KG1 (cell line): ENCODE data around the gene ENOSF1.

Experiments used
- DNase-seq: peaks from one replicate; lab custom pipeline; 2025; lab: John Stamatoyannopoulos, UW

The ENOSF1 gene

GRCh38 chr18:634551-635045 lies 77.8 kb downstream of the ENOSF1 start:
- no peak for DNase-seq

GRCh38 chr18:631560-631959 lies 80.9 kb downstream of the ENOSF1 start:
- DNase-seq: no peak

- no peak for DNase-seq
Observed at GRCh38 chr18:629269-630150, 82.9 kb downstream of the ENOSF1 start.

GRCh38 chr18:627231-627630 lies 85.2 kb downstream of the ENOSF1 start:
- DNase-seq: no peak

GRCh38 chr18:623761-624620 lies 88.4 kb downstream of the ENOSF1 start:
- peak; percentile 30 for DNase-seq

- DNase-seq: no peak
Observed at GRCh38 chr18:622289-622688, 90.1 kb downstream of the ENOSF1 start.

- no peak for DNase-seq
Observed at GRCh38 chr18:621291-622043, 91.0 kb downstream of the ENOSF1 start.
